ENCODE results near the gene TLE3.
"Not testable (repeated sequence)": the region's sequence is repeated elsewhere in the genome, so short reads cannot be mapped to it uniquely, and the experiment has no call there.

TLE3 gene

DNA sequence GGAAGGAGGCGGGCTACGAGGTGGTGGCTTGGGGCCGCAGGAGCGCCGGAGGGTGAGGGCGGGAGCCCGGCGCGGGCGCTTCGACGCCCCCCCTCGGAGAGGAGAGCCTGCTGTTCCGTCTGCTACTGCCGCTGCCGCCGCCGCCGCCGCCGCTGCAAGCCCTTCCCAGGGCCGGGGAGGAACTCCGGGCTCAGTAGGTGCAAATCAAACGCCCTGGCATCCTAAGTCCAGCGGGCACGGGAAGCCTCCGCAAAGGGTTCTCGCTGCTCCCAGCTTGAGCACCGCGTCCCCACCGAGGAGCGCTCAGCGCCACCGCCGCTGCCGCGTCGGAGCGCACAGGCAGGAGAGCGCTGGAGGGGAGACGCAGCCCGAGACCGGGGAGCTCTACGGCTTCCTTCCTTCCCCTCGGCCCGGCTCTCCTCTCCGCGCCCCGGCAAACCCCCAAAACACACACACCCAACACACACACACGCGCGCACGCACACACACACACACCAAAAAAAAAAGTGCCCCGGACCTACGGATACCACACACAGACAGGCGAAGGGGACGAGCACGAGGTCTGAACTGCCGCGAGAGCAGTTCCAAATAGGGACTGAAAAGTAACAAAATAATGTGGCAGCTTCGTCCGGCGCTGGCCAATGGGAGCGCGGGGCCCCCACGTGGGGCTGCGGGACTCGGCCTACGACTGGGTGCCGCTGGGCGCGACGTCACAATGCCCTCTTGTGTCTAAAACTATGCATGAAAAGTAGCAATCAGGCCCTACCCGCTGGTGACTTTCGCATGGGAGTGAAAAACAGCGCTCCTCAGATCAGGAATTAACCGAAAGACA is at the start of gene TLE3:
Gene TLE3, minus strand, starts transcription at position 597 of the 832 bp plus-strand sequence. CDS start 1,119 bp downstream, outside the sequence.
- peak; percentile 71 for DNase-seq

DNA sequence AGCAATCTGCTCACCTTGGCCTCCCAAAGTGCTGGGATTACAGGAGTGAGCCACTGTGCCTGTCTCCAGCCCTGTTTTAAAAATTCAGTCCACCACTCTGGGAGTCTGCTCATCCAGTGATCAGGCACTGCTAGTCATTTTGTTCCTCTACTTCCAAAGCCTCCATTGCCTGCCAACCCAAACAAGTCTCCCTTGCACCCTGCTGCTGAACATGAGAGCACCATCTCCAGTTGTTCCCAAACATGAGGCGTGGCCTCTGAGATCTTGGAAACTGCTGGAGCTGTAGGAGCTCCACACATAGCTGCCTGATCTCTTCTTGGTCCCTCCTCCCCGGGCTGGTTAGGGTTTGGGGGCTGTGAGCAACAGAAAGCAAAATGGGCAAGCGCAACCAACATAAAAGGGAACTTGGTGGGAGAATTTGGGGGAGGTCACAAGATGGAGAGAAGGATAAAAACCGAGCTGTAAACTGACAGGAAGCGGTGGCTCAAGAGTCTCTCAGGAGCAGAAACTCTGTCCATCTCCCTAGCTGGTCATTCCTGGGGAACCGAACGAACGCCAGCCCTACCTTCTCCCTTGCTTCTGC is 49.6 kb upstream of the TLE3 start:
- no peak for DNase-seq

DNA sequence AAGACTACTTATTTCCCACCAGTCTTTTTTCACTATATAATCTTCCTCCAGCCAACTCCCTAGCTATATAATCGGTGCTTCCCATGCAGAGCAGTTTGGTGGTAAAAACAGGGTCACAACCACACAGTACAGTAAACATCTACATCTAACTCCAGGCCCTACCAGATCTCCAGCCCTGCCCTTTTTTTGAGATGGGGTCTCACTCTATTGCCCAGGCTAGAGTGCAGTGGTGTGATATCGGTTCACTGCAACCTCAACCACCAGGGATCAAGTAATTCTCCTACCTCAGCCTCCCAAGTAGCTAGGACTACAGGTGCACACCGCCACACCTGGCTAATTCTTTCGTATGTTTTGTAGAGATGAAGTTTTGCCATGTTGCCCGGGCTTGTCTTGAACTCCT is 49.1 kb upstream of the TLE3 start:
- DNase-seq: no peak

DNA sequence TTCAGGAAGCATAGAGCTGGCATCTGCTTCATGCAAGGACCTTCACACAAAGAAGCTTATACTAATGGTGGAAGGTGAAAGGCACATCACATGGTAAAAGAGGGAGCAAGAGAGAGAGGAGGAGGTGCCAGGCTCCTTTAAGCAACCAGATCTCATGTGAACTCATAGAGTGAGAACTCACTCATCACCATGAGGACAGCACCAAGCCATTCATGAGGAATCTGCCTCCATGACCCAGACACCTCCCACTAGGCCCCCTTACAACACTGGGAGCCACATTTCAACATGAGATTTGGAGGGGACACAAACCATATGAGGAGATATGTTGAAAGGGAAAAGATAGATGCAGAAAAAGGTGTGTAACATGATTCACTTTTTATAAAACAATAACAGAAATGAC is 48.4 kb upstream of the TLE3 start:
- DNase-seq: no peak

GRCh38 chr15:70145261-70145660 is 47.5 kb upstream of the TLE3 start:
- DNase-seq: no peak

GRCh38 chr15:70142322-70143191 is 44.8 kb upstream of the TLE3 start:
- no peak for DNase-seq

DNA sequence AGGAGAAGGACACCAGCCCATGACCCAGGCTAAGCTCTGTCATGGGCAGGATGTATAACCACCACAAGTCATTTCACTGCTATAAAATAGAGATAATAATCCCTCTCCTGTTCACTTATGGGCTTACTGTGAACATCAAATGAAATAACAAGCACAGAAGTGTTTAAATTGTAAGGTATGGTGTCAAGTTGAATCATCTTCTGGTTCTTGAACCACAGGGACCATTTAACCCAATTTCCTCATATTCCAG is 44.3 kb upstream of the TLE3 start:
- no peak for DNase-seq

DNA sequence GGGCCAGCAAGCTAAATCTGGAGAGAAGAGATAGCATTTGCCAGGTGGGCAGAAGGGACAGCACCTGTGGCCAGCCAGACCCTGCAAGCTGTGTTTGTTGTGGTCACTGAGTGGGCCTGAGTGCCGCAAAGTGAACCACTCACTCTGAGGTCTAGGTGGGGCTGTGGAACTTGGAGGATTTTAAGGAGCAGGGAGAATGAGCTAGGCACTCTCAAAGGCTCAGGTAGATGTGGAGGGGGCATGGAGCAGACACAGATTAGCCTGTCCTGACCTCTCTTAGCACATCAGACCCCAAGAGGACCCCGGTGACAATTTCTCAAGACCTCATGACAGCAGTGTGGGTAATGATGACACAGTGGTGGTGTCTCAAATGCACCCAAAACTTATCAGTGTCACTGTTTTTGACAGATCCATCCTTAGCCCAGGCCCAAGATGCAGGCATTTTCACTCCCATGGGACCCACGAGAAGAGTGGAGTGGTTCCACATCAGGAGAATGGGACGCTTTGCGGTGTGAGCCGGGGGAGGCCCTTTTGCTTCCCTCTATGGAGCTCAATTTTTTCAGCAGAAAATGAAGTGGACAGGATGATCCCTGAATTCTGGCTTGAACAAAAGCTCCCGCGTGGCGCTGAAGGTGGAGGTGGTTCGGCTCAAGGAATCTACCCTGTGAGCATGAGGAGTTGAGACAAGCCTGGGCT is 43.8 kb upstream of the TLE3 start:
- DNase-seq: no peak

GRCh38 chr15:70140543-70141375 is 43.0 kb upstream of the TLE3 start:
- DNase-seq: no peak

- no peak for DNase-seq
Measured at GRCh38 chr15:70140025-70140542, 42.4 kb upstream of the TLE3 start.

- no peak for DNase-seq
Measured at GRCh38 chr15:70137967-70138366, 40.2 kb upstream of the TLE3 start.

- DNase-seq: not testable (repeated sequence)
Measured at GRCh38 chr15:70137021-70137420, 39.3 kb upstream of the TLE3 start.

- no peak for DNase-seq
Measured at GRCh38 chr15:70133781-70134421, 36.2 kb upstream of the TLE3 start.

DNA sequence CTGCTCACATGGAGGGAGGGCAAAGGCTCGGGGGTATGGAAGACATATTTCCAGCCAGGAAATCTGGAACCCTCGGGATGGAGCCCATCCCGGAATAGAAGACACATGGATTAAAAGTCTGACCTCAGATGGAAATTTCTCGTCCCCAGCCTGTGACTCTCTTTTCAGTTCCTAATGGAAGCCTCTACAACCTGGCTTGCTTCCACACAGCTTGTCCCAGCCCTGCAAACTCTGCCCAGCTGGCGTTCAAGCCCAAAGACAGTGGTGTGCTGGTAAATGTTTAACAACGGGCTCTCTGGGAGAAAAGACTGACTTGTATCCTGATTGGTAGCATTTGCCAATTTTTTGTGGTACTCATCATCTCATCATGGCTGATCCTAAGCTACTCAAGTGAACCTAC is 35.6 kb upstream of the TLE3 start:
- no peak for DNase-seq

GRCh38 chr15:70132571-70132970 is 34.9 kb upstream of the TLE3 start:
- DNase-seq: no peak

DNA sequence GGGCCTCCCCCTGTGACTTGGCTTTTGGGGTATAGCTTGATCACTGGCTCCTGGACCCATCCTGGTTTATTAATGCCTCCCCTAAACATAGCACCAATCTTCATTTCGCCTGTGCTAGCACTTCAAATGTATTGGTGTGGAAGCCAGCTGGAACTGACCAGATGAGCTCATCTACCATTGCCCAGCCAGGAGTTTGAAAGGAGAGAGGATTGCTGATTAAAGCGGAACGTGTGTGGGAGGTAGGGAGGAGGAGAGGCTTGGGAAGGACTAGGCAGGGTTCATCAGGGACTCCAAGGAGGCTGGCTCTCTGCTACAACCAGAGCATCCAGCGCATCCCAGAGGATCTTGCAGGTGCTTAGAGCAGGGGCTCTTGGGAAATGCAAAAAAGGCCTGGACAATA is 34.4 kb upstream of the TLE3 start:
- no peak for DNase-seq

GRCh38 chr15:70128414-70129140 is 30.9 kb upstream of the TLE3 start:
- DNase-seq: no peak

- no peak for DNase-seq
Measured at GRCh38 chr15:70127770-70128413, 30.2 kb upstream of the TLE3 start.

- no peak for DNase-seq
Measured at GRCh38 chr15:70127288-70127746, 29.6 kb upstream of the TLE3 start.

GRCh38 chr15:70126362-70126761 is 28.6 kb upstream of the TLE3 start:
- no peak for DNase-seq
